Measurements from ENCODE around the gene NYAP2. TPM values are rescaled to one million over a fixed set of nuclear protein-coding genes. Genes with fewer than 3 reads are reported as not detected.

The NYAP2 gene
- total RNA-seq, 1 donor from 2014 or later, result not detected

DNA sequence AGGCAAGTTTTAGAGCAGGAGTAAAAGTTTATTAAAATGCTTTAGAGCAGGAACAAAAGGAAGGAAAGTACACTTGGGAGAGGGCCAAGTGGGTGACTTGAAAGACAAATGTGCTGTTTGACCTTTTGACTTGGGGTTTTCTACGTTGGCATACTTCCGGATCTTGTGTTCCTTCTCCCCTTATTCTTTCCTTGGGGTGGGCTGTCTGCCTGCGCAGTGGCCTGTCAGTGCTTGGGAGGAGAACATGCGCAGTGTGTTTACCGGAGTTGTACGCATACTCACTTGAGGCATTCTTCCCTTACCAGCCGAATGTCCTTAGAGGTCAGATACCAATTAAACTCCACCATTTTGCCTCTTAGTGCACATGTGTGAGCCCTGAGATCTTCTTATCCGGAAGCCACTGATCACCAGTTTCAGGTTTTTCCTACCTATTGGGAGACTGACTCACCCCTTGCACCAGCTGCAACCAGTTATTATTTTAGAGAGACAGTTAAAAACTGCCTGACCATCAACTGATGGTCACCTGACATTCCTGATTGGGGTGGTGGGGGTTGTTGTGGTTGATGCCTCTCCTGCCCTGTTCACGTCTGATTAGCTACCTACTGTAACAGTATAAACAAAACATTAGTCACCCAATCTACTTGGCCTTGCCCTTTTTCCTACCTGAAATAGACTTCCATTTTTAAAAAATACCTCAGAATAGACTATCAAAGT, 67.5 kb downstream of the NYAP2 start:
- no peak for FAIRE-seq
- H3K27me3 ChIP-seq (ENCODE audit: control insufficient read depth, insufficient read depth, low read length), result no peaks in the 10 kb centered on the region
- no peak overlapping the region for H3K4me3 ChIP-seq (ENCODE audit: low read depth, low read length)
- DNase-seq (ENCODE audit: low read depth), result peak; percentile 46
- no peaks in the 10 kb centered on the region for H3K36me3 ChIP-seq (ENCODE audit: control insufficient read depth, insufficient read depth, low read length)
- TF ChIP-seq, protein P1, sequence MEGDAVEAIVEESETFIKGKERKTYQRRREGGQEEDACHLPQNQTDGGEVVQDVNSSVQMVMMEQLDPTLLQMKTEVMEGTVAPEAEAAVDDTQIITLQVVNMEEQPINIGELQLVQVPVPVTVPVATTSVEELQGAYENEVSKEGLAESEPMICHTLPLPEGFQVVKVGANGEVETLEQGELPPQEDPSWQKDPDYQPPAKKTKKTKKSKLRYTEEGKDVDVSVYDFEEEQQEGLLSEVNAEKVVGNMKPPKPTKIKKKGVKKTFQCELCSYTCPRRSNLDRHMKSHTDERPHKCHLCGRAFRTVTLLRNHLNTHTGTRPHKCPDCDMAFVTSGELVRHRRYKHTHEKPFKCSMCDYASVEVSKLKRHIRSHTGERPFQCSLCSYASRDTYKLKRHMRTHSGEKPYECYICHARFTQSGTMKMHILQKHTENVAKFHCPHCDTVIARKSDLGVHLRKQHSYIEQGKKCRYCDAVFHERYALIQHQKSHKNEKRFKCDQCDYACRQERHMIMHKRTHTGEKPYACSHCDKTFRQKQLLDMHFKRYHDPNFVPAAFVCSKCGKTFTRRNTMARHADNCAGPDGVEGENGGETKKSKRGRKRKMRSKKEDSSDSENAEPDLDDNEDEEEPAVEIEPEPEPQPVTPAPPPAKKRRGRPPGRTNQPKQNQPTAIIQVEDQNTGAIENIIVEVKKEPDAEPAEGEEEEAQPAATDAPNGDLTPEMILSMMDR (IDR thresholded peaks at IDR 0.05; ENCODE audit: insufficient read depth, low read length, severe bottlenecking), result no peak

DNA sequence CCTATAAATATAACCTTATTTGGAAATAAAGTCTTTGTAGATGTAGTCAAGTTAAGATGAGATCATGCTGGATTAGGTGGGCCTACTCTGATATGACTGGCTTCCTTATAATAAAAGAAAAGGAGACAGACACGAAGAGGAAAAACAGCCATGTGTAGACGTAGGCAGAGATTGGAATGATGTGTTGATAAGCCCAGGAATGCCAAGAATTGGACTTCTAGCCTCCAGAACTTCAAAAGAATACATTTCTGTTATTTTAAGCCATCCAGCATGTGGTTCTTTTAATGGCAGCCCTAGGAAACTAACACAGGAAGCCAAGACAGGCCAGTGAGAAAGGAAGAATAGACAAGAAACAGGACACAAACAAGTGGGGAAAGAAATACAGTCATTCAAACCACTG, 68.6 kb downstream of the NYAP2 start:
- TF ChIP-seq, protein P1 (IDR thresholded peaks at IDR 0.05; ENCODE audit: insufficient read depth, low read length, severe bottlenecking), result no peak
- Histone ChIP-seq H3K4me3 (ENCODE audit: low read depth, low read length) (no peak overlapping the region), H3K27me3 (ENCODE audit: control insufficient read depth, insufficient read depth, low read length) (no peaks in the 10 kb centered on the region), H3K36me3 (ENCODE audit: control insufficient read depth, insufficient read depth, low read length) (no peaks in the 10 kb centered on the region)
- DNase-seq (ENCODE audit: low read depth) (no peak), FAIRE-seq (no peak)

DNA sequence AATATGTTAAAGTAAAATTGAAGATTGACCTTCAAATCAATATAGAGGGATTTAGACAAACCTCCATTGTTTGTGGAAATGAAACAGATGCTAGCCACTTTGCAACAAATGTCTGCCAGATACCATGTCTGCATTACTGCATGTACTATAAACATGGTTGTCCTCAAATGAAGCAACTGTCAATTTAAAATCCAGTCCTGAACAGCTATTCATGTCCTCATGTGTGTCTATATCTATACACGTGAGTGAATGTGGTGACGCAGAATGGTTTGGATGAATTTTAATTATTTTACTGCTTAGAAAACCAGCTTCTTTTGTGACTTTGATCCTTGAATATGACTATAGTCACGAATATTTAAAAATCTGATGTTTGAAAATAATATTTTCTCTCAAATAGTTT, 71.5 kb downstream of the NYAP2 start:
- Histone ChIP-seq H3K36me3 (ENCODE audit: control insufficient read depth, insufficient read depth, low read length) (no peaks in the 10 kb centered on the region), H3K27me3 (ENCODE audit: control insufficient read depth, insufficient read depth, low read length) (no peaks in the 10 kb centered on the region), H3K4me3 (ENCODE audit: low read depth, low read length) (no peak overlapping the region)
- FAIRE-seq (no peak), DNase-seq (ENCODE audit: low read depth) (no peak)
- TF ChIP-seq, protein P1 (IDR thresholded peaks at IDR 0.05; ENCODE audit: insufficient read depth, low read length, severe bottlenecking), result no peak

DNA sequence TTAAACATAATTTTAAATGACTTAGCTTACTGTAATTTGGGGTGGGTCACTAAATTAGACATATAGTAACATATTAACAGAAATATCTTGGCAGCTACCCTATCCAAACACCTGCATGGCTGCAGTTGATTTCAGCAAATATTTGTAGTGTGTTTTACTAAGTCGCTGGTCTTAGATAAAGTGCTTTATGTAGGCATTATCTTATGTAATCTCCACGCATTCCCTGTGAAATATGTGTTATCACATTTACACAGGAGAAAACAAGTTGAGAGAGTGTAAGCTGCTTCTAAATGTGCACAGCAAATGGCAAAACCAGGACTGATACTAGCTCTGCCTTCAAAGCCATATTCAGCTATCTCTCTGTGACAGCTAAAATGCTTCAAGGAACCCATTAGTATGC, 72.0 kb downstream of the NYAP2 start:
- FAIRE-seq (no peak), DNase-seq (ENCODE audit: low read depth) (no peak)
- Histone ChIP-seq H3K4me3 (ENCODE audit: low read depth, low read length) (no peak overlapping the region), H3K36me3 (ENCODE audit: control insufficient read depth, insufficient read depth, low read length) (no peaks in the 10 kb centered on the region), H3K27me3 (ENCODE audit: control insufficient read depth, insufficient read depth, low read length) (no peaks in the 10 kb centered on the region)
- TF ChIP-seq, protein P1 (IDR thresholded peaks at IDR 0.05; ENCODE audit: insufficient read depth, low read length, severe bottlenecking), result no peak

DNA sequence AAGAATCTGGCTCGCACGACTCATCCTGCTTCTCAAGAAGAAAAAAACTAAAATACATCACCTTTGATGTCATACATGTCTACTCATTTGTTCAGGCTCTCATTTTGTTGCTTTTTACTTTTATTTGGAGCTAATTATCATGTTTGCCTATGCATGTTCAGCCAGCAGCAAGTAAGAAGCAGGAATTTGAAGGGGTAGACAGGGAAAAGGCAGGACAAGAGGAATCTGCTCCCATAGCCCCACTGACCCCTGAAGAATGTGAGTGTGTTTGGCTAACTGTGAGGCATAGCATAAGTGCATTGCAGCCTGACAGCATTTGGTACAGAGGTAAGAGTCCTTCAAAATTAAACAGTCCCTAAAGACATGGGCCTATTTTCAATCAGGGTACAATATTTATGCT, 72.7 kb downstream of the NYAP2 start:
- DNase-seq (ENCODE audit: low read depth) (no peak), FAIRE-seq (no peak)
- TF ChIP-seq, protein P1 (IDR thresholded peaks at IDR 0.05; ENCODE audit: insufficient read depth, low read length, severe bottlenecking), result no peak
- Histone ChIP-seq H3K36me3 (ENCODE audit: control insufficient read depth, insufficient read depth, low read length) (no peaks in the 10 kb centered on the region), H3K27me3 (ENCODE audit: control insufficient read depth, insufficient read depth, low read length) (no peaks in the 10 kb centered on the region), H3K4me3 (ENCODE audit: low read depth, low read length) (no peak overlapping the region)

DNA sequence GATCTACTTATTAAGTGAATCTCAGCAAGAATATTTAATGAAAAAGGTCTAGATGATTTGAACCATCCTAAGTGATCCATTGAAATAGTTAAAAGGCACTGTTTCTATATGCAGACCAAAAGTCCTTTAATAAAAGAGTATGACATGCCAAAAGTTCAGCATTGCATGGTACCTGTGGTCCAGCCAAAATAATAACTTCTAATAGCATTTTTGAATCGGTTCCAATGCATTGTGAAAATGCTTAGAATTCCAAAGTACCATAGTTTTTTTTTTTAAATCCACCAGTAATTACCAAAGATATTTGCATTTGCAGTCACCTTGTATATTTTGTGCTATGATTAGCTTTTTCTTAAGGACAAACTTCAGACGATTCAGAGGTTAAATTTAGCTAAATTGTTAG, 79.9 kb downstream of the NYAP2 start:
- no peaks in the 10 kb centered on the region for H3K27me3 ChIP-seq (ENCODE audit: control insufficient read depth, insufficient read depth, low read length)
- TF ChIP-seq, protein P1 (IDR thresholded peaks at IDR 0.05; ENCODE audit: insufficient read depth, low read length, severe bottlenecking), result no peak
- no peaks in the 10 kb centered on the region for H3K36me3 ChIP-seq (ENCODE audit: control insufficient read depth, insufficient read depth, low read length)
- H3K4me3 ChIP-seq (ENCODE audit: low read depth, low read length), result no peak overlapping the region
- no peak for FAIRE-seq
- DNase-seq (ENCODE audit: low read depth), result no peak

All from bronchial epithelial cell (primary cell).